Keratinocyte (primary cell): ENCODE data around the gene CRTC3. TPM values are rescaled to one million over a fixed set of nuclear protein-coding genes. Genes with fewer than 3 reads are reported as not detected.

Experiments used
- DNase-seq: peaks from one replicate; pipeline ENCODE4 v3.0.0-alpha.2; 2011; ENCODE audit warnings: low read depth, missing footprints, low spot score
- FAIRE-seq: peaks from 2 replicates; lab custom pipeline; 2011; peaks lifted over from hg19 to GRCh38; lab: Jason Lieb, UNC
- H2AFZ ChIP-seq: 2 replicates; pipeline ENCODE4 v1.6.0; 2012; ENCODE audit warnings: low read length, control low read depth, inconsistent platforms; ENCODE audit not compliant: control insufficient read depth
- H3K27ac ChIP-seq: 2 replicates; pipeline ENCODE4 v1.5.1; 2011; ENCODE audit warnings: low read length; ENCODE audit not compliant: control insufficient read depth, insufficient read depth
- H3K27me3 ChIP-seq: 3 replicates; pipeline ENCODE4 v1.6.0; 2011; ENCODE audit warnings: low read length; ENCODE audit not compliant: control insufficient read depth, insufficient read depth; ENCODE audit errors: extremely low read depth
- H3K36me3 ChIP-seq, 2 experiments: 2 replicates in 1 of 2; 3 replicates in 1 of 2; pipeline ENCODE4 v1.5.1; 2011; ENCODE audit warnings: low read length in 2 of 2, mild to moderate bottlenecking in 1 of 2; ENCODE audit not compliant: control insufficient read depth in 2 of 2, insufficient read depth in 2 of 2; ENCODE audit errors: extremely low read depth in 1 of 2
- H3K4me1 ChIP-seq: 3 replicates; pipeline ENCODE4 v1.5.1; 2011; ENCODE audit warnings: low read length; ENCODE audit not compliant: control insufficient read depth, insufficient read depth; ENCODE audit errors: extremely low read depth
- H3K4me2 ChIP-seq: 3 replicates; pipeline ENCODE4 v1.6.0; 2011; ENCODE audit warnings: low read depth, low read length; ENCODE audit not compliant: control insufficient read depth, insufficient read depth; ENCODE audit errors: extremely low read depth
- H3K4me3 ChIP-seq, 3 experiments: fragments of 200-600 bp in 1 of 3; sonication (generic) in 1 of 3; 2 replicates in 2 of 3; 3 replicates in 1 of 3; pipeline ENCODE4 v1.5.1; 2011 to 2016; ENCODE audit warnings: low read length in 3 of 3, mild to moderate bottlenecking in 3 of 3, control low read depth in 2 of 3, inconsistent platforms in 1 of 3, low read depth in 1 of 3, mixed read lengths in 1 of 3, mixed run types in 1 of 3, moderate library complexity in 1 of 3; ENCODE audit not compliant: control insufficient read depth in 2 of 3, insufficient read depth in 2 of 3; ENCODE audit errors: extremely low read depth in 1 of 3
- H3K79me2 ChIP-seq: 2 replicates; pipeline ENCODE4 v1.6.0; 2012; ENCODE audit warnings: low read length; ENCODE audit not compliant: control insufficient read depth, insufficient read depth
- H3K9ac ChIP-seq: 3 replicates; pipeline ENCODE4 v1.6.0; 2011; ENCODE audit warnings: low read length; ENCODE audit not compliant: control insufficient read depth, insufficient read depth; ENCODE audit errors: extremely low read depth
- H3K9me1 ChIP-seq: 3 replicates; pipeline ENCODE4 v1.6.0; 2011; ENCODE audit warnings: low read length; ENCODE audit not compliant: control insufficient read depth, insufficient read depth; ENCODE audit errors: extremely low read depth
- H3K9me3 ChIP-seq: 2 replicates; pipeline ENCODE4 v1.5.1; 2012; ENCODE audit warnings: low read depth, low read length; ENCODE audit not compliant: control insufficient read depth
- H4K20me1 ChIP-seq: 3 replicates; pipeline ENCODE4 v1.6.0; 2011; ENCODE audit warnings: low read length; ENCODE audit not compliant: control insufficient read depth, insufficient read depth; ENCODE audit errors: extremely low read depth
- CTCF ChIP-seq, 3 experiments: IDR thresholded peaks in 1 of 3; conservative IDR thresholded peaks in 1 of 3; optimal IDR thresholded peaks in 1 of 3; 2 replicates in 2 of 3; 3 replicates in 1 of 3; pipeline versions ENCODE3 to v1.5.1; 2011; ENCODE audit warnings: low read length in 3 of 3, mild to moderate bottlenecking in 3 of 3, moderate library complexity in 2 of 3, control low read depth in 1 of 3, inconsistent platforms in 1 of 3; ENCODE audit not compliant: insufficient read depth in 2 of 3; ENCODE audit errors: extremely low read depth in 1 of 3
- EZH2 ChIP-seq: IDR thresholded peaks from one replicate; pipeline ENCODE4 v1.6.1; 2012; ENCODE audit warnings: inconsistent platforms, mild to moderate bottlenecking, low read length, moderate library complexity
- dilution Hi-C: fragments of 300-500 bp; cut with MboI; formaldehyde crosslinking; loops from one replicate; pipeline ENCODE4 v1.7.0; 2020; ENCODE audit warnings: low sequenced_read_pairs; ENCODE audit not compliant: extremely low pct_ligation_motif_present
- polyA plus RNA-seq, 5 experiments: library from polyadenylated mRNA; depleted of rRNA in 3 of 5; stranded (reverse) in 3 of 5; stranded (forward) in 1 of 5; unstranded in 1 of 5; fragments of >200 nt; gene quantifications; 1 replicate in 1 of 5; 2 replicates in 3 of 5; 3 replicates in 1 of 5; pipeline versions ENCODE4 v1.2.1 to v1.2.3, GENCODE V29; 2011 to 2012; ENCODE audit warnings: missing spikeins in 2 of 5, low read depth in 1 of 5, low replicate concordance in 1 of 5

Gene CRTC3
- polyA plus RNA-seq, 1 donor (not counting 4 experiments of a cell fraction or from before 2014, with no cell fraction given), result 11.9 TPM

GRCh38 chr15:90644526-90644925 lies 114.8 kb downstream of the CRTC3 start:
- DNase-seq, result no peak
- FAIRE-seq, result no peak
- H3K4me3 ChIP-seq, result no peak overlapping the region
- H3K4me1 ChIP-seq, result peaks cover 6% of the 10 kb centered on the region
- H4K20me1 ChIP-seq, result no peaks in the 10 kb centered on the region
- H3K9me1 ChIP-seq, result no peaks in the 10 kb centered on the region
- H3K27ac ChIP-seq, result no peak overlapping the region
- dilution Hi-C loops, result no loop called here
- H3K36me3 ChIP-seq, result peaks cover 10 to 20% of the 10 kb centered on the region in 2 experiments
- TF ChIP-seq CTCF (optimal IDR thresholded peaks at IDR 0.05 in 1 of 3, IDR thresholded peaks at IDR 0.05 in 1 of 3, conservative IDR thresholded peaks at IDR 0.05 in 1 of 3; ENCODE audit: extremely low read depth in 1 of 3, insufficient read depth in 2 of 3, low read length in 3 of 3) (no peak), EZH2 (no peak)
- H2AFZ ChIP-seq, result no peak overlapping the region
- no peaks in the 10 kb centered on the region for H3K79me2 ChIP-seq
- no peaks in the 10 kb centered on the region for H3K9me3 ChIP-seq
- H3K27me3 ChIP-seq, result no peaks in the 10 kb centered on the region
- H3K4me2 ChIP-seq, result no peak overlapping the region
- H3K9ac ChIP-seq, result no peak overlapping the region

GRCh38 chr15:90644952-90645725 lies 115.4 kb downstream of the CRTC3 start:
- H3K4me1 ChIP-seq, result peaks cover 6% of the 10 kb centered on the region
- peaks cover 10 to 20% of the 10 kb centered on the region in 2 experiments for H3K36me3 ChIP-seq
- no peaks in the 10 kb centered on the region for H3K9me1 ChIP-seq
- H3K27ac ChIP-seq, result no peak overlapping the region
- dilution Hi-C loops, result no loop called here
- no peak overlapping the region for H3K9ac ChIP-seq
- H3K4me2 ChIP-seq, result no peak overlapping the region
- no peak for DNase-seq
- no peaks in the 10 kb centered on the region for H3K27me3 ChIP-seq
- no peaks in the 10 kb centered on the region for H3K79me2 ChIP-seq
- no peak for FAIRE-seq
- H3K9me3 ChIP-seq, result no peaks in the 10 kb centered on the region
- H2AFZ ChIP-seq, result no peak overlapping the region
- H4K20me1 ChIP-seq, result no peaks in the 10 kb centered on the region
- H3K4me3 ChIP-seq, result no peak overlapping the region
- TF ChIP-seq CTCF (optimal IDR thresholded peaks at IDR 0.05 in 1 of 3, IDR thresholded peaks at IDR 0.05 in 1 of 3, conservative IDR thresholded peaks at IDR 0.05 in 1 of 3; ENCODE audit: extremely low read depth in 1 of 3, insufficient read depth in 2 of 3, low read length in 3 of 3) (no peak), EZH2 (no peak)
